Measurements from ENCODE around the gene DEGS1. TPM values are rescaled to one million over a fixed set of nuclear protein-coding genes. Genes with fewer than 3 reads are reported as not detected.

Gene DEGS1
- total RNA-seq, 1 donor from 2014 or later: 51.0 TPM

GRCh38 chr1:224149709-224150108 is 33.3 kb upstream of the DEGS1 start:
- Mint-ChIP-seq H3K27ac (peak overlapping the region; percentile 3), H3K36me3 (peaks cover 19% of the 10 kb centered on the region), H3K4me3 (no peak overlapping the region), H3K27me3 (no peaks in the 10 kb centered on the region), H3K9me3 (no peaks in the 10 kb centered on the region), H3K4me1 (ENCODE audit: unreplicated experiment) (no peaks in the 10 kb centered on the region)
- TF ChIP-seq CTCF (conservative IDR thresholded peaks at IDR 0.05): no peak
- DNase-seq (ENCODE audit: extremely low spot score, unreplicated experiment): no peak

- TF ChIP-seq CTCF (conservative IDR thresholded peaks at IDR 0.05): no peak
- no peaks in the 10 kb centered on the region for H3K4me1 Mint-ChIP-seq (ENCODE audit: unreplicated experiment)
- H3K9me3 Mint-ChIP-seq: no peaks in the 10 kb centered on the region
- no peak overlapping the region for H3K27ac Mint-ChIP-seq
- no peaks in the 10 kb centered on the region for H3K27me3 Mint-ChIP-seq
- H3K4me3 Mint-ChIP-seq: no peak overlapping the region
- H3K36me3 Mint-ChIP-seq: peaks cover 21% of the 10 kb centered on the region
- DNase-seq (ENCODE audit: extremely low spot score, unreplicated experiment): no peak
These were observed 31.9 kb upstream of the DEGS1 start for GRCh38 chr1:224151117-224151516.

- H3K27ac Mint-ChIP-seq: no peak overlapping the region
- H3K36me3 Mint-ChIP-seq: peaks cover 20% of the 10 kb centered on the region
- H3K27me3 Mint-ChIP-seq: no peaks in the 10 kb centered on the region
- no peak for TF ChIP-seq CTCF (conservative IDR thresholded peaks at IDR 0.05)
- no peaks in the 10 kb centered on the region for H3K4me1 Mint-ChIP-seq (ENCODE audit: unreplicated experiment)
- no peak for DNase-seq (ENCODE audit: extremely low spot score, unreplicated experiment)
- H3K4me3 Mint-ChIP-seq: no peak overlapping the region
- no peaks in the 10 kb centered on the region for H3K9me3 Mint-ChIP-seq
These were observed 25.7 kb upstream of the DEGS1 start for GRCh38 chr1:224157316-224157715.

GRCh38 chr1:224159541-224159940 is 23.5 kb upstream of the DEGS1 start:
- Mint-ChIP-seq H3K27ac (no peak overlapping the region), H3K27me3 (no peaks in the 10 kb centered on the region), H3K9me3 (no peaks in the 10 kb centered on the region), H3K4me1 (ENCODE audit: unreplicated experiment) (peaks cover under 1% of the 10 kb centered on the region), H3K36me3 (peaks cover 20% of the 10 kb centered on the region), H3K4me3 (no peak overlapping the region)
- TF ChIP-seq CTCF (conservative IDR thresholded peaks at IDR 0.05): no peak
- DNase-seq (ENCODE audit: extremely low spot score, unreplicated experiment): no peak

DNA sequence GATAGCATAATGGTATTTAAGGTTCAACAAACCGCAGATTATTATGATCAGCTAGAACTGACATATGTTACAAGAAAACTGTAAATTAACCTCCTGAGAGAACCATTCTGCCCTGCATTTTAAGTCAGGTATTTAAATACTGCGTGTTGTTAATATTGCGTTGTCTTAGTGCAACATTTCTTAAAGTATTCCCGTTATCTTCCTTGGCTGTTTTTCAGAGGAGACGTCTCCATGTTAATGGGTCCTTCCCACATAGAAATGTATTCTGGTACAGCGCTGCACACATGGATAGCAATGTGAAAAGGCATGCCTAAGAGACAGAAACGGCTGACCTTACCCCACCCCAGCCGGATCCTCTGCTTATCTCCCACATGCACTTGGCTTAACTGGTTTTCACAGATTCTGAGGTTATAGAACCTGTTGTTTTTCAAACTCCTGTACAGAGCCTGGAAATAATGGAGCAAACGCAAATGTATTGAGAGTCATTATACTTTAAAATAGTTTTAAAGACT is 22.8 kb upstream of the DEGS1 start:
- no peak for TF ChIP-seq CTCF (conservative IDR thresholded peaks at IDR 0.05)
- H3K27ac Mint-ChIP-seq: no peak overlapping the region
- peaks cover 20% of the 10 kb centered on the region for H3K36me3 Mint-ChIP-seq
- no peak for DNase-seq (ENCODE audit: extremely low spot score, unreplicated experiment)
- H3K4me3 Mint-ChIP-seq: no peak overlapping the region
- no peaks in the 10 kb centered on the region for H3K27me3 Mint-ChIP-seq
- H3K9me3 Mint-ChIP-seq: no peaks in the 10 kb centered on the region
- peaks cover 4% of the 10 kb centered on the region for H3K4me1 Mint-ChIP-seq (ENCODE audit: unreplicated experiment)

DNA sequence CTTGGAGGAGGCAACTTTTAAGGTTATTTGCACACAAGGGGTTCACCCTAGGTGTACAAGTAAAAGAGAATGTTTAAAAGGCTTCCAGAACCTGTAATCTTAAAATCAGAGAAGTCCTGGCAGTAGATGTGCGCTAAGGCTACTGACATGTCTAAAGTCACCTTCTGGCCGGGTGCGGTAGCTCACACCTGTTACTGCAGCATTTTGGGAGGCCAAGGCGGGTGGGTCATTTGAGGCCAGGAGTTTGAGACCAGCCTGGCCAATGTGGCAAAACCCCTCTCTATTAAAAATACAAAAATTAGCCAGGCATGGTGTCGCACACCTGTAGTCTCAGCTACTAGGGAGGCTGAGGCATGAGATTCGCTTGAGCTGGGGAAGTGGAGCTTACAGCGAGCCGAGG is 20.3 kb upstream of the DEGS1 start:
- TF ChIP-seq CTCF (conservative IDR thresholded peaks at IDR 0.05): no peak
- Mint-ChIP-seq H3K4me3 (no peak overlapping the region), H3K4me1 (ENCODE audit: unreplicated experiment) (peaks cover 4% of the 10 kb centered on the region), H3K27ac (no peak overlapping the region), H3K36me3 (peaks cover 6% of the 10 kb centered on the region), H3K9me3 (no peaks in the 10 kb centered on the region), H3K27me3 (no peaks in the 10 kb centered on the region)
- no peak for DNase-seq (ENCODE audit: extremely low spot score, unreplicated experiment)

Data from type B pancreatic cell (in vitro differentiated cells).